SK-N-MC (cell line): ENCODE data around the gene LAPTM5.

ENCODE experiments used
- DNase-seq: peaks from one replicate; pipeline ENCODE4 v3.0.0-alpha.2; 2011; ENCODE audit warnings: low read depth, low spot score
- H3K27ac ChIP-seq: fragments of 200-600 bp; sonication (generic); 2 replicates; pipeline ENCODE4 v1.5.1; 2016; ENCODE audit warnings: mixed run types
- H3K36me3 ChIP-seq: fragments of 200-600 bp; sonication (generic); 2 replicates; pipeline ENCODE4 v1.6.1; 2017; ENCODE audit warnings: antibody characterized with exemption, low read length, mixed read lengths; ENCODE audit not compliant: insufficient read depth
- H3K4me3 ChIP-seq: fragments of 200-600 bp; sonication (generic); 2 replicates; pipeline ENCODE4 v1.5.1; 2016
- H3K9ac ChIP-seq: fragments of 200-600 bp; sonication (generic); 2 replicates; pipeline ENCODE4 v1.8.0; 2017; ENCODE audit warnings: mixed run types, mixed read lengths; ENCODE audit not compliant: insufficient read length
- H3K9me3 ChIP-seq: fragments of 200-600 bp; sonication (generic); 2 replicates; pipeline ENCODE4 v1.6.1; 2017; ENCODE audit warnings: low read depth, mild to moderate bottlenecking, antibody characterized with exemption, low read length, moderate library complexity, mixed read lengths
- EZH2 ChIP-seq: fragments of 200-600 bp; sonication (generic); IDR thresholded peaks from one replicate; pipeline ENCODE4 v1.6.1; 2017; ENCODE audit warnings: antibody characterized with exemption
- FOXP2 ChIP-seq: optimal IDR thresholded peaks from 2 replicates; pipeline ENCODE3; 2011; ENCODE audit warnings: mild to moderate bottlenecking, moderate library complexity; ENCODE audit not compliant: insufficient read depth; ENCODE audit errors: extremely low read length, control extremely low read depth
- POLR2AphosphoS5 ChIP-seq: IDR thresholded peaks from 2 replicates; pipeline ENCODE4 v1.6.1; 2012; ENCODE audit warnings: mild to moderate bottlenecking, low read depth, low read length, borderline replicate concordance

Gene LAPTM5

DNA sequence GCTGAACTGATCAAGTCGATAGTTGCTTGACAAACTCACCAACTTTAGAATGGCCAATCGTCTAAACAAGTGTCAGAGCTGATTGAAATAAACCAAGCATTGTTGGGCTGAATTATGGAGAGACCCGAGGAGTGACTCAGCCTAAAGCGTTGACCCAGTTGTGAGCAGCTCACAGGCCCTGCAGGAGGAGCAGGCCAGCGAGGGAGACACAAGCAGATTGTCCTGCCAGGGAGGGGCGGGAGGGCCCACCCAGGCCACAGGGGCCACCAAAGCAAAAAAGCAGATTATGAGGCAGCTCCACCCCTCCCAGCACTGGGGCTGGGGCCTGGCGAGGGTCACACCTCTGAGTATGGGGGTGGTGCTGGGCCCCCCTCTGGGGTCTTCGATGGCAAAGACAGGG, 24.1 kb downstream of the LAPTM5 start:
- H3K9me3 ChIP-seq, result no peaks in the 10 kb centered on the region
- no peak overlapping the region for H3K4me3 ChIP-seq
- H3K27ac ChIP-seq, result no peak overlapping the region
- DNase-seq, result no peak
- TF ChIP-seq POLR2AphosphoS5, result no peak
- no peak for TF ChIP-seq FOXP2
- TF ChIP-seq EZH2, result no peak
- H3K9ac ChIP-seq, result no peak overlapping the region
- no peaks in the 10 kb centered on the region for H3K36me3 ChIP-seq

DNA sequence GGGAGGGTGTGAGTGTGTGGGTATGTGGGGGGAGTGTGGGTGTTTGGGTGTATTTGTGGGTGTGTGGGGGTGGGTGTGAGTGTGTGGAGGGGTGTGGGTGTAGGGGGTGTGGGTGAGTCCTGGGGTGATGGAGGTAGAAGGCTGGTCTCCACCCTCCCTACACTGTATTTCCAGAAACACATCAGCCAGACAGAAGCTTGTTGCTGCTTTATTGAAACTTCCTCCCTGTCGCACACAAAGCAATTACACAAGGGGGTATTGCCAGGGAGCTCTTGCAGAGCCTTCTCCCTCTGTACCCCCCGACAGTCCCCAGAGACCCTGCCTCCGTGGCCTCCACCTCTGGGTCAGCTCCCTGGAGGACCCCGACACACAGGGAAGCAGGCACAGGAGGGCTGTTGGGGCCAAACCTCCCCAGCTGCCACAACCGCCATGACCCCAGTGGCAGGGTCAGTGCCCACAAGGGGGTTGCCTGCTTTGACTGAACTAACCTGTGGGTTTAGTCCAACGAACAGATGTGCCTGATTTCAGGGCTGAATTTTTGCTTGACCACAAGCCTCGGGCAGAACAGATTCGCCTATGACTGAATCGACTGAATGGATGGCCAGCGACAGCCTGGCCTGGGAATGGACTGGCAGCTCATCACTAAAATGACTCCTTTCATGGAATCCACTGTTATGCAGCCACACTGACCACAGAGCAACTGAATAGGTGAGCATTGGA, 25.1 kb downstream of the LAPTM5 start:
- Histone ChIP-seq H3K27ac (no peak overlapping the region), H3K36me3 (no peaks in the 10 kb centered on the region), H3K9ac (no peak overlapping the region), H3K9me3 (no peaks in the 10 kb centered on the region), H3K4me3 (no peak overlapping the region)
- DNase-seq, result no peak
- no peak for TF ChIP-seq EZH2
- TF ChIP-seq POLR2AphosphoS5, result no peak
- TF ChIP-seq FOXP2, result no peak

DNA sequence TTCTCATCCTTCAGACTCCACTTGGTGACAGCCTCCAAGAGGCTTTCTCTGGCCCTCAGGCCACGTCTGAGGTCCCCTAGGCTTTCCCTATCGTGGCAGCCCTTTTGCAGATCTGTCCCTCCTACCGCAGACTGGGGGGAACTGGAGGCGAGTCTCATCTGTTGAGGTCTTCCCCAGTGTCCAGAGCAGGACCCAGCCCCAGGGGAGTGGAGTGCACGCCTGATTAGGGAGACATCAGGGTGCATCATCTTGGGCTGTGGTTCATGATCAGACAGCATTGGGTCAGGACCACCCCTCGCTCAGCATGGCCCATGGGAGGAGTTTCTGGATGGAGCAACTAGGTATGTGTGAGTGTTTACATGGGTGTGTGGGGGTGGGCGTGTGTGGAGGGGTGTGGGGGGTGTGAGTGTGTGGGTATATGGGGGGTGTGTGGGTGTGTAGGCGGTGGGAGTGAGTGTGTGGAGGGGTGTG, 25.7 kb downstream of the LAPTM5 start:
- no peak for DNase-seq
- no peak for TF ChIP-seq EZH2
- TF ChIP-seq FOXP2, result no peak
- TF ChIP-seq POLR2AphosphoS5, result no peak
- Histone ChIP-seq H3K9me3 (no peaks in the 10 kb centered on the region), H3K9ac (no peak overlapping the region), H3K27ac (no peak overlapping the region), H3K36me3 (no peaks in the 10 kb centered on the region), H3K4me3 (no peak overlapping the region)

DNA sequence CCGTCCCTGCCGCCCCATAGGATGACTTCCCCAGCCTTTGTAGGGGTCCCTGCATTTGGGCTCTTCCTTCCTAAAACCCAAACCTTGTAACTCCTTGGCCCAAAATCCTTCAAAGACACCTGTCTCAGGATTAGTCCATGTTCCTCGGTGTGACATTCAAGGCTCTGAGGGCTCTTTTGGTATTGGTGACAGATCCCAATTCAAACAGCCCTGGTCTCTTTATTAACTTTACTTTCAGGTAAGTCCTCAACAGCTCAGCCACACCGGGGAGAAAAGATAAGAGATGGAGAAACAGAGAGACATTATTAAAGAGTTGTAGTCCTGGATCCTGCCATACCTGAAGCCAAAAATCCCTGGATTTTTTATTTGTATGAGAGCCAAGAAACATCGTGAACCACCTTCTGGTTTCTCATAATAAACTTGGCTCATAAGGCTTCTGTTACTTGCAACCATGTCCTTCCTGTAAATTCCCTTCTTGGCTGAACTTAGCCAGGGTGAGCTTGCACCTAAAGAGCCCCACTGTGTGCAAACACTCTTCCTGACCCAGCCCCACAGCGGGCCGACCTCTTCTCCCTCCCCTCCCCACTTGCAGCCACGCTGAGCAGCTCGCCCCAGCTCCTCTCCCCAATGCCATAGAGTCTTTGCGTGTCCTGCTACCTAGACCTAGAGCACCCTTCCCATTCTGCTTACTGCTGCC, 26.3 kb downstream of the LAPTM5 start:
- TF ChIP-seq FOXP2, result no peak
- no peak for TF ChIP-seq EZH2
- no peak for TF ChIP-seq POLR2AphosphoS5
- H3K9me3 ChIP-seq, result no peaks in the 10 kb centered on the region
- H3K36me3 ChIP-seq, result no peaks in the 10 kb centered on the region
- H3K9ac ChIP-seq, result no peak overlapping the region
- no peak overlapping the region for H3K27ac ChIP-seq
- H3K4me3 ChIP-seq, result no peak overlapping the region
- DNase-seq, result no peak

DNA sequence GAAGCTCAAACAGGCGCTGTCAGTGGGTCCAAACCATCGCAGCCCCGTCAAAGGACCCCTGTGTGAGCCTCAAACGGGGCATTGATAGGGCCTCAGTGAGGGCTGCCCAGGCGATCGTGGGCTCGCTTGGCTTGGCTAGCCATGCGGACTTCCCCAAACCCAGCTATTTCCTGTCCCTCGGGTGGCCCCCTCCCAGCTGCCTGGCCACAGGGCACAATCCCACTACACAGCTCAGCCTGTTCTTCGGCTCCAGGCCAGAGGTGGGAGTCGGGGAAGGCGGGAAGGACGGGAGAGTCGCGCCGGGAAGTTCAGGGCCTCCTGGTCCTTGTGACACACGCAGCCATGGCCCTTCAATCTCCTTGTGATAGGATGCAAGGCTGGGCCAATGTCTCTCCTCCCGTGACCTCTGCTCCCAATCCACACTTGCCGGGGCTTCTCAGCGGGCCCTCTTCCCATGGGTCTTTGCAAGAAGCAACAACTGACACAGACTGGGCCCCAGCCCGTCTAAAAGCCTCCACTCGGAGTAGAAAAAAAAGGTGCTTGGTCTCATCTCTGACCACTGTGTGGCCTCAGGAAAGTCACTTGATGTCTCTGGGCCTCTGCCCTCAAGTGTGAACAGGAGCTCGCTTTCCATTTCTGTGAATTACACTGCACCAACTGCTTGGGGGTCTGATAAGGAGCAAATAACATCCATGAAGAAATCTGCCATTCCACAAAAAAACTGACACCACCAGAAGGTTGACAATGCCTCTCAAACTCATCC, 27.0 kb downstream of the LAPTM5 start:
- no peak overlapping the region for H3K9ac ChIP-seq
- H3K36me3 ChIP-seq, result no peaks in the 10 kb centered on the region
- no peaks in the 10 kb centered on the region for H3K9me3 ChIP-seq
- H3K4me3 ChIP-seq, result no peak overlapping the region
- DNase-seq, result no peak
- no peak for TF ChIP-seq FOXP2
- TF ChIP-seq POLR2AphosphoS5, result no peak
- no peak for TF ChIP-seq EZH2
- no peak overlapping the region for H3K27ac ChIP-seq

DNA sequence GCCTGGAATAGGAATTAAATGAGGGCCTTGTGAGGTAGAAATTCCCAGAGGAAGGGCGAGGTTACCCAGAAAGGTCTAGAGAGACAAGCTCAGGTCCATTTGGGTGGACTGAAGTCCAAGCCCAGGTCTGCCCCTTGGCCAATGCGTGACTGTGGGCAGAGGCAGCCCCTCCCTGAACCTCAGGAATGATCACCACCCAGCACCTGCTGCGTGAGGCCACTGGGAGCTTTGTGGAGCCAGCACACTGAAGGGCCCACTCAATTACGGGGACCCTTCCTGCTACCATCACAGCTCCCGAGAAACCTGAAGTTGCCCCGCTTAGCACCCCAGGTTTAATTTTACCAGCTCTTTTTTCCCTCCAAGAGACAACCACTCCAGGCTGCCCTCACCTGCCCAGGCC, 27.7 kb downstream of the LAPTM5 start:
- DNase-seq, result no peak
- no peak overlapping the region for H3K27ac ChIP-seq

DNA sequence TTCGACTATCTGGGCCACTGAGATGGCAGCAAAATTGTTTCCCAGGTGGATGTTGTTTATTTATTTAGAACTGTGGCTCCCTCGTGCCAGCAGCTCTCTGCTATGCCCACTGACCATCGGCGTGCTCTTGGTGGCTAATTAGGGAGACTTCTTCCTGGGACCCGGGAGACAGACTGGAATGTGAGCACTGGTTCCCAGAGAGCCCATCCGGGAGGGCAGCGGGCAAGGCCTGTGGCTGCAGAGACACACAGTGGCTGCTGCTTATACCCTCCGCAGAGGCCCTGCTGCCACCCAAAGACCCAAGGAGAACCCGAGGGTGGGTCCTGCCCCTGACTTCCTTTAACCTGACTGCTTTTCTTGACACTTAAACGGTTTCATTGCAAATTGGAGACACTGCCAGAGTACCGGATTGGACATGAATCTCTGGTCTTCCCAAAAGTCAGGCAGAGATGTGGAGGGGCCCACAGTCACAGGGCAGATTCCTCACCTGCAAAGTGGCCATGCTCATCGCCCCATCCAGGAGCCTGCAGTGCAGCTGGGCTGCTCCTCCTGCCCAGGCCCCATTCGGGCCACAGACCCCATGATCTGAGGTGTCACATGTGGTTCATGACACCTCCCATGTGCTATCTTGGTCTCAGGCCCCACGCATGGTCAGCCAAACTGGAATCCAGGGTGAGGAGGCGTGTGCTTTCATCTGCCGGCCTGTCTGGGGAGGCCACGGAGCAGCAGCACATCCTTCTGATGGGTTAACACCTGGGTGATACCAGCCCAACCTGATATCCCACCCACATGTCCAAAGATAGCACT, 28.5 kb downstream of the LAPTM5 start:
- TF ChIP-seq EZH2, result no peak
- no peak for TF ChIP-seq POLR2AphosphoS5
- TF ChIP-seq FOXP2, result no peak
- no peak for DNase-seq
- no peaks in the 10 kb centered on the region for H3K9me3 ChIP-seq
- no peak overlapping the region for H3K9ac ChIP-seq
- no peaks in the 10 kb centered on the region for H3K36me3 ChIP-seq
- no peak overlapping the region for H3K27ac ChIP-seq
- no peak overlapping the region for H3K4me3 ChIP-seq

More for the DNA sequence above, 27.7 kb downstream of the LAPTM5 start:
- H3K4me3 ChIP-seq, result no peak overlapping the region
- no peaks in the 10 kb centered on the region for H3K36me3 ChIP-seq
- TF ChIP-seq FOXP2 (no peak), POLR2AphosphoS5 (no peak), EZH2 (no peak)
- no peak overlapping the region for H3K9ac ChIP-seq
- H3K9me3 ChIP-seq, result no peaks in the 10 kb centered on the region
